ENCODE measurements around the gene CHI3L1. TPM values are rescaled to one million over a fixed set of nuclear protein-coding genes. Genes with fewer than 3 reads are reported as not detected.

Gene CHI3L1
- total RNA-seq, 4 donors from 2014 or later: 1.9 to 2.5 TPM; not detected in 2

- H3K4me3 ChIP-seq: no peak overlapping the region
- no peaks in the 10 kb centered on the region for H3K27me3 ChIP-seq
- TF ChIP-seq CTCF (IDR thresholded peaks at IDR 0.05) (no peak), POLR2A (IDR thresholded peaks at IDR 0.05) (no peak)
- no peak overlapping the region for H3K27ac ChIP-seq
- H3K9me3 ChIP-seq: no peaks in the 10 kb centered on the region
- no peaks in the 10 kb centered on the region for H3K36me3 ChIP-seq
- no peak for DNase-seq
- H3K4me1 ChIP-seq: peaks cover 0 to 2% (median 0%) of the 10 kb centered on the region in 4 donors
Measured at GRCh38 chr1:203204756-203205155, 18.3 kb upstream of the CHI3L1 start.

GRCh38 chr1:203202431-203203245 is 16.1 kb upstream of the CHI3L1 start:
- Histone ChIP-seq H3K27ac (peak overlapping the region; percentile 53 to 77 (median 60)), H3K27me3 (no peaks in the 10 kb centered on the region), H3K9me3 (no peaks in the 10 kb centered on the region), H3K36me3 (no peaks in the 10 kb centered on the region), H3K4me3 (no peak overlapping the region), H3K4me1 (peaks cover 0 to 2% (median 0%) of the 10 kb centered on the region in 4 donors)
- DNase-seq: peak in 1 of 3 donors; percentile 65
- TF ChIP-seq POLR2A (IDR thresholded peaks at IDR 0.05) (no peak), CTCF (IDR thresholded peaks at IDR 0.05) (no peak)

- Histone ChIP-seq H3K36me3 (no peaks in the 10 kb centered on the region), H3K4me1 (peaks cover 0 to 2% (median 0%) of the 10 kb centered on the region in 4 donors), H3K27ac (peak overlapping the region; percentile 40 to 67 (median 60)), H3K9me3 (no peaks in the 10 kb centered on the region), H3K27me3 (no peaks in the 10 kb centered on the region), H3K4me3 (no peak overlapping the region)
- no peak for TF ChIP-seq POLR2A (IDR thresholded peaks at IDR 0.05)
- TF ChIP-seq CTCF (IDR thresholded peaks at IDR 0.05): no peak
- peak in 1 of 3 donors; percentile 21 for DNase-seq
Measured at GRCh38 chr1:203201516-203202205, 15.2 kb upstream of the CHI3L1 start.

GRCh38 chr1:203200916-203201315 is 14.4 kb upstream of the CHI3L1 start:
- Histone ChIP-seq H3K27ac (peak overlapping the region; percentile 27 to 75 (median 50)), H3K9me3 (no peaks in the 10 kb centered on the region), H3K36me3 (no peaks in the 10 kb centered on the region), H3K4me1 (peaks cover 0 to 2% (median 0%) of the 10 kb centered on the region in 4 donors), H3K27me3 (no peaks in the 10 kb centered on the region), H3K4me3 (no peak overlapping the region)
- peak in 1 of 3 donors; percentile 2 for DNase-seq
- no peak for TF ChIP-seq CTCF (IDR thresholded peaks at IDR 0.05)
- no peak for TF ChIP-seq POLR2A (IDR thresholded peaks at IDR 0.05)

GRCh38 chr1:203199816-203200571 is 13.5 kb upstream of the CHI3L1 start:
- Histone ChIP-seq H3K27ac (peak overlapping the region; percentile 27 to 75 (median 50)), H3K9me3 (no peaks in the 10 kb centered on the region), H3K4me3 (no peak overlapping the region), H3K27me3 (no peaks in the 10 kb centered on the region), H3K36me3 (no peaks in the 10 kb centered on the region), H3K4me1 (peaks cover 0 to 2% (median 0%) of the 10 kb centered on the region in 4 donors)
- TF ChIP-seq POLR2A (IDR thresholded peaks at IDR 0.05) (no peak), CTCF (IDR thresholded peaks at IDR 0.05) (no peak)
- DNase-seq: peak in 1 of 3 donors; percentile 35
